Activated T-helper 1 cell treated with anti-CD3 and anti-CD28 coated beads, Interleukin-12 subunit alpha, Interleukin-12 subunit beta, Interleukin-2, Interleukin-4 antibody, amounts not matched to agents 30 ng/mL and 10 ng/mL and 1 ng/mL, durations not matched to agents 14 hours and 24 hours and 36 hours (primary cell): Measurements from ENCODE around the gene FRG2C. TPM values are rescaled to one million over a fixed set of nuclear protein-coding genes. Genes with fewer than 3 reads are reported as not detected.
"Not testable (repeated sequence)": the region's sequence is repeated elsewhere in the genome, so short reads cannot be mapped to it uniquely, and the experiment has no call there.

ENCODE experiments used
- DNase-seq: peaks from one replicate; pipeline ENCODE4 v3.0.0; 2021; ENCODE audit warnings: low spot score
- H3K27ac Mint-ChIP-seq: one replicate; pipeline ENCODE4 v1.8.0; 2021; ENCODE audit warnings: mild to moderate bottlenecking, mixed read lengths
- H3K27me3 Mint-ChIP-seq: one replicate; pipeline ENCODE4 v1.8.0; 2022; ENCODE audit warnings: mild to moderate bottlenecking, moderate library complexity, mixed read lengths; ENCODE audit not compliant: insufficient read depth
- H3K36me3 Mint-ChIP-seq: one replicate; pipeline ENCODE4 v1.8.0; 2021; ENCODE audit warnings: low read depth, mixed read lengths
- H3K4me1 Mint-ChIP-seq: one replicate; pipeline ENCODE4 v1.8.0; 2021; ENCODE audit warnings: low read depth, mixed read lengths
- H3K4me3 Mint-ChIP-seq: one replicate; pipeline ENCODE4 v1.8.0; 2021; ENCODE audit warnings: mild to moderate bottlenecking, moderate library complexity, mixed read lengths
- H3K9me3 Mint-ChIP-seq: one replicate; pipeline ENCODE4 v1.8.0; 2021; ENCODE audit warnings: mixed read lengths
- intact Hi-C: fragments of 100-400 bp; cut with micrococcal nuclease; formaldehyde crosslinking; loops from one replicate; pipeline ENCODE4 v1.15.1; 2024
- total RNA-seq: library from RNA; stranded (reverse); gene quantifications from 2 replicates; pipeline ENCODE4 v1.2.3, GENCODE V29; 2022

The FRG2C gene
- total RNA-seq, 1 donor from 2014 or later: not detected

- H3K27ac Mint-ChIP-seq, H3K36me3 Mint-ChIP-seq, DNase-seq, H3K4me1 Mint-ChIP-seq, intact Hi-C loops, H3K9me3 Mint-ChIP-seq, H3K4me3 Mint-ChIP-seq: not testable (repeated sequence)
- peaks cover 39% of the 10 kb centered on the region for H3K27me3 Mint-ChIP-seq
Observed at GRCh38 chr3:75655101-75655904, 8.8 kb upstream of the FRG2C start.

GRCh38 chr3:75655956-75656355, 8.2 kb upstream of the FRG2C start:
- intact Hi-C loops, H3K27ac Mint-ChIP-seq, DNase-seq, H3K9me3 Mint-ChIP-seq, H3K4me3 Mint-ChIP-seq, H3K36me3 Mint-ChIP-seq, H3K4me1 Mint-ChIP-seq: not testable (repeated sequence)
- H3K27me3 Mint-ChIP-seq: peaks cover 39% of the 10 kb centered on the region

GRCh38 chr3:75658411-75659107, 5.6 kb upstream of the FRG2C start:
- intact Hi-C loops, DNase-seq, H3K9me3 Mint-ChIP-seq, H3K36me3 Mint-ChIP-seq, H3K27ac Mint-ChIP-seq, H3K4me1 Mint-ChIP-seq: not testable (repeated sequence)
- Mint-ChIP-seq H3K4me3 (peak overlapping the region; percentile 56), H3K27me3 (peaks cover 38% of the 10 kb centered on the region)

- H3K4me3 Mint-ChIP-seq, intact Hi-C loops, H3K36me3 Mint-ChIP-seq, DNase-seq, H3K4me1 Mint-ChIP-seq, H3K9me3 Mint-ChIP-seq, H3K27ac Mint-ChIP-seq: not testable (repeated sequence)
- H3K27me3 Mint-ChIP-seq: peaks cover 35% of the 10 kb centered on the region
Observed at GRCh38 chr3:75659108-75659433, 5.1 kb upstream of the FRG2C start.

GRCh38 chr3:75665626-75666025, 1.5 kb downstream of the FRG2C start:
- H3K4me1 Mint-ChIP-seq, H3K27ac Mint-ChIP-seq, intact Hi-C loops, H3K4me3 Mint-ChIP-seq, DNase-seq, H3K36me3 Mint-ChIP-seq: not testable (repeated sequence)
- Mint-ChIP-seq H3K27me3 (peaks cover 20% of the 10 kb centered on the region), H3K9me3 (peaks cover 28% of the 10 kb centered on the region)

GRCh38 chr3:75667757-75668701, 3.9 kb downstream of the FRG2C start:
- H3K4me1 Mint-ChIP-seq, intact Hi-C loops, H3K27ac Mint-ChIP-seq, H3K36me3 Mint-ChIP-seq, H3K4me3 Mint-ChIP-seq, DNase-seq: not testable (repeated sequence)
- peaks cover 38% of the 10 kb centered on the region for H3K27me3 Mint-ChIP-seq
- H3K9me3 Mint-ChIP-seq: peaks cover 34% of the 10 kb centered on the region

- H3K4me1 Mint-ChIP-seq, H3K36me3 Mint-ChIP-seq, H3K4me3 Mint-ChIP-seq, intact Hi-C loops, H3K27ac Mint-ChIP-seq: not testable (repeated sequence)
- Mint-ChIP-seq H3K27me3 (peaks cover 45% of the 10 kb centered on the region), H3K9me3 (peaks cover 34% of the 10 kb centered on the region)
- peak; percentile 31 for DNase-seq
Observed at GRCh38 chr3:75668759-75669347, 4.7 kb downstream of the FRG2C start.

- H3K4me3 Mint-ChIP-seq, H3K27ac Mint-ChIP-seq, DNase-seq, H3K36me3 Mint-ChIP-seq, intact Hi-C loops, H3K4me1 Mint-ChIP-seq: not testable (repeated sequence)
- Mint-ChIP-seq H3K9me3 (peaks cover 34% of the 10 kb centered on the region), H3K27me3 (peaks cover 45% of the 10 kb centered on the region)
Observed at GRCh38 chr3:75669348-75670297, 5.5 kb downstream of the FRG2C start.

GRCh38 chr3:75670298-75671286, 6.5 kb downstream of the FRG2C start:
- peaks cover 45% of the 10 kb centered on the region for H3K27me3 Mint-ChIP-seq
- H3K36me3 Mint-ChIP-seq, DNase-seq, H3K27ac Mint-ChIP-seq, H3K4me3 Mint-ChIP-seq, intact Hi-C loops, H3K4me1 Mint-ChIP-seq: not testable (repeated sequence)
- H3K9me3 Mint-ChIP-seq: peaks cover 34% of the 10 kb centered on the region

- H3K27ac Mint-ChIP-seq, DNase-seq, H3K36me3 Mint-ChIP-seq, H3K4me1 Mint-ChIP-seq, intact Hi-C loops: not testable (repeated sequence)
- Mint-ChIP-seq H3K9me3 (peaks cover 34% of the 10 kb centered on the region), H3K4me3 (peak overlapping the region; percentile 2), H3K27me3 (peaks cover 45% of the 10 kb centered on the region)
Observed at GRCh38 chr3:75671287-75672139, 7.4 kb downstream of the FRG2C start.
